GM19438 (cell line): ENCODE measurements around the gene SELENOV.

Source experiments
- ATAC-seq: cut with Tn5 transposase; IDR thresholded peaks from one replicate; pipeline ENCODE4 v1.9.1; 2021; ENCODE audit warnings: low read depth; ENCODE audit not compliant: unreplicated experiment

SELENOV gene

DNA sequence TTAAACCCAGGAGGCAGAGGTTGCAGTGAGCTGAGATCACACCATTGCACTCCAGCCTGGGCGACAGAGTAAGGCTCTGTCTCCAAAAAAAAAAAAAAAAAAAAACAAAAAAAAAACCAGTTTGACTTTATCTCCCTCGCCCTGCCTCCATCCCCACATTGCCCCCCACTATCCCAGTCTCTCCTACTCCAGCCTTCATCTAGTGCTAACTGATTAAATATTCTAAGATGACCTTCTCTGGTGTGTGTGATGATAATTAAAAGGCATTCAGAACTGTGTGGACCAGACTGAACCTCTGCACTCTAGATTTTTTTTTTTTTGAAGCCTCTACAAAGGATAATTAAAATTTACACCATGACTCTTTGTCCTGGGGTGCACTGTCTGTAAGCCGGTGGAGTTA, 22.2 kb upstream of the SELENOV start:
- ATAC-seq: no peak

GRCh38 chr19:39494661-39495060, 20.3 kb upstream of the SELENOV start:
- no peak for ATAC-seq

GRCh38 chr19:39496063-39496462, 18.9 kb upstream of the SELENOV start:
- no peak for ATAC-seq

DNA sequence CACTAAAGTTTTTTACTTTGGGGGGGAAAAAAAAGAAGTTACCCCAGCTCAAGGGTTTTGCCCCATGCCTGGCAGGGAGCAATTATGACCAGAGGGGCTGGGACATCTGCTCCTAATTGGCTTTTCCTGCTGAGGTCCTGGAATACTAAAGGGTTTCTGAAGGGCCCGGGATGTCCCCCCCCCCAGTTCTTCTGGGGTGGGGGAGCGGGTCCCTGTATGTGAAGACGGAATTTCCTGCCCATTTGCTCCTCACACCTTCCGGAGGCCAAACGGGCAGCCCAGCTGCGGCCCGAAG, 17.3 kb upstream of the SELENOV start:
- no peak for ATAC-seq

- no peak for ATAC-seq
Observed at GRCh38 chr19:39497996-39498797, 16.7 kb upstream of the SELENOV start.

DNA sequence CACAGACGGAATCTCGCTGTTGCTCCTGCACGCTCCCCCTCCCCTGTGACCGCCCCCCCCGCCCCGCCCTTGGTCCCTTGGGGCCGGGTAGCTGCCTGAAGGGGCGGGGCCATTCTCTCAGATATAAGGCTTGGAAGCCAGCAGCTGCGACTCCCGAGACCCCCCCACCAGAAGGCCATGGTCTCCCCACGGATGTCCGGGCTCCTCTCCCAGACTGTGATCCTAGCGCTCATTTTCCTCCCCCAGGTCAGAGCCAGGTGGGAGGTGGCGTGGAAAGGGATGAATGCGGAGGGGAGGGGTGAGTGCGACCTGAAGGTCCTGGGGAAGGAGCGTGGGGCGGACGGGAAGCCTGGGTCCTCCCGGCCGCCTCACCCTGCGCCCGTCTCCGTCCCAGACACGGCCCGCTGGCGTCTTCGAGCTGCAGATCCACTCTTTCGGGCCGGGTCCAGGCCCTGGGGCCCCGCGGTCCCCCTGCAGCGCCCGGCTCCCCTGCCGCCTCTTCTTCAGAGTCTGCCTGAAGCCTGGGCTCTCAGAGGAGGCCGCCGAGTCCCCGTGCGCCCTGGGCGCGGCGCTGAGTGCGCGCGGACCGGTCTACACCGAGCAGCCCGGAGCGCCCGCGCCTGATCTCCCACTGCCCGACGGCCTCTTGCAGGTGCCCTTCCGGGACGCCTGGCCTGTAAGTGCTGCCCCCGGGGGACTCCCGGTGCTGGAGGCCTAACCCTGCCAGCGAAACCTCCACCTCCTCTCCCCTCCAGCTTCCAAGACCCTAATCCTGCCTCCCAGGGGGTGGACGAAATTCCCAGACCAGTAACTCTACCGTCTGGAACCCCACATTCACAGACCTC, 15.9 kb upstream of the SELENOV start, which contains the start of gene DLL3:
Gene DLL3 (plus strand): TSS at position 150 of the 845 bp plus-strand sequence. CDS start 28 bp downstream, at position 178.
- ATAC-seq: no peak

DNA sequence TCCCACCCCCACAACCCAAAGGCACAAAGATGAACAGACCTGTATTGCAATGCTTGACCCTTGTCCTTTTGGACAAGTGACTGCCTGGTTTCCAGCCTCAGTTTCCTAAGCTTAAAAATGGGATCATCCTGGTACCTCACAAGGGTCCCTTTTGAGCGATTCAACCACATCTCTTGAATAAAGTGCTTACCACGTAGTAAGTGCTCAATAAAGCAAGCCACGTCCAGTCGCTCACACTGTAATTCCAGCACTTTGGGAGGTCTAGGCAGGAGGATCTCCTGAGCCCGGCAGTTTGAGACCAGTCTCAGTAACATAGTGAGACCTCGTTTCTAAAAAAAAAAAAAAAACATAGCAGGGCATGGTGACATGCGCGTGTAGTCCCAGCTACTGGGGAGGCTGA, 15.0 kb upstream of the SELENOV start:
- no peak for ATAC-seq

- no peak for ATAC-seq
Observed at GRCh38 chr19:39500543-39500942, 14.4 kb upstream of the SELENOV start.

DNA sequence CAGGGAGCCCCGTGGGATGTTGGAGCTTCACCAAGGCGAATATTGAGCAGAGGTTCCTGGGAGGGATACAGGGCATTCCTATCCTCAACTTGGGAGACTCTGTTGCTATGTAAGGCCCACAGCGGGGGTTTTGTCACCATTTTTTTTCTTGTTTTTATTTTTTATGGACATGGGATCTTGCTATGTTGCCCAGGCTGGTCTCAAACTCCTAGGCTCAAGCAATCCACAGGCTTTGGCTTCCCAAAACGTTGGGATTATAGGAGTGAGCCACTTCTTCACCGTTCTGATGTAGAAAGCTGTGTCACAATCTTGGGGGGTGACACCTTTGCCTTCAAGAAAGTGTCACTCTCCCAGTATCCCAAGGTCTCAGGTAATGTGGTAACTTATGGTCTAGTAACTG, 13.6 kb upstream of the SELENOV start:
- ATAC-seq: no peak

- ATAC-seq: no peak
Observed at GRCh38 chr19:39502640-39503417, 12.1 kb upstream of the SELENOV start.

GRCh38 chr19:39506598-39506943, 8.4 kb upstream of the SELENOV start:
- no peak for ATAC-seq

GRCh38 chr19:39506944-39507714, 7.8 kb upstream of the SELENOV start:
- no peak for ATAC-seq

DNA sequence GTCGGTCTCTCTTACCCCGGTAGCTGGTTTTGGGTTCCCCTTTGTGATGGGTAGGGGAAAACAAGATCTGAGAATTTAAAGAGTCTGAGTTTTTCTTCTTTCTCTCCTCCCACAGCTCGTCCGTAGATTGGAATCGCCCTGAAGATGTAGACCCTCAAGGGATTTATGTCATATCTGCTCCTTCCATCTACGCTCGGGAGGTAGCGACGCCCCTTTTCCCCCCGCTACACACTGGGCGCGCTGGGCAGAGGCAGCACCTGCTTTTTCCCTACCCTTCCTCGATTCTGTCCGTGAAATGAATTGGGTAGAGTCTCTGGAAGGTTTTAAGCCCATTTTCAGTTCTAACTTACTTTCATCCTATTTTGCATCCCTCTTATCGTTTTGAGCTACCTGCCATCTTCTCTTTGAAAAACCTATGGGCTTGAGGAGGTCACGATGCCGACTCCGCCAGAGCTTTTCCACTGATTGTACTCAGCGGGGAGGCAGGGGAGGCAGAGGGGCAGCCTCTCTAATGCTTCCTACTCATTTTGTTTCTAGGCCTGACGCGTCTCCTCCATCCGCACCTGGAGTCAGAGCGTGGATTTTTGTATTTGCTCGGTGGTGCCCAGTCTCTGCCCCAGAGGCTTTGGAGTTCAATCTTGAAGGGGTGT, 7.1 kb upstream of the SELENOV start:
- no peak for ATAC-seq

DNA sequence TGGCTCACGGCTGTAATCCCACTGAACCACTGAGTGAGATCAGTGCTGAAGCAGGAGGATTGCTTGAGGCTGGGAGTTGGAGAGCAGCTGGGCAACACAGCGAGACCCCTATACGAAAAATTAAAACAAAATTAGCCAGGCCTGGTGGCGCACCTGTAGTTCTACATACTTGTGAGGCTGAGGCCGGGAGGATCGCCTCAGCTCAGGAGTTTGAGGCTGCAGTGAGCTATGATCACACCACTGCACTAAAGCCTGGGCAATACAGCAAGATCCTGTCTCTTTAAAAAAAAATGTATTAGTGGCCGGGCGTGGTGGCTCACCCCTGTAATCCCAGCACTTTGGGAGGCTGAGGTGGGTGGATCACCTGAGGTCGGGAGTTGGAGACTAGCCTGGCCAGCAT, 6.3 kb upstream of the SELENOV start:
- no peak for ATAC-seq

DNA sequence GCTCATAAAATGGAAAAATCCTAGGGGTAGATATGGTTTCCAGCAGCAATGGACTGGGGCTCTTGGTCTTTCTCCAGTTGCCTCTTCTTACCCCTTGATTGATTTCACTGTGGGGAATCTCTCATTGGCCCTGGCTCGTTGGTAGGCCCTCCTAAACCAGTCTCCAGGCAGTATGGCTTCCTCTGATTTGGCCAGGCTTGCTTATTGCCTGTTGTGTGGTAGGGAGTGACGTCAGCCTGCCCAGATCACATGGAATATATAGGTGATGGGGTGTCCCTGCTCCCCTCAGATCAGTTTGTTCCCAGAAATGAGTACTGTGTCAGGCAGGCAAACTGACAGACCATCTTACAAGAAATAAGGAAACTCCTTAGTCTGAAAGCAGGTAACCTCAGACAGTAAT, 5.7 kb upstream of the SELENOV start:
- no peak for ATAC-seq

GRCh38 chr19:39512988-39513387, 2.0 kb upstream of the SELENOV start:
- no peak for ATAC-seq

- no peak for ATAC-seq
Observed at GRCh38 chr19:39515551-39516191, 732 bp downstream of the SELENOV start.

DNA sequence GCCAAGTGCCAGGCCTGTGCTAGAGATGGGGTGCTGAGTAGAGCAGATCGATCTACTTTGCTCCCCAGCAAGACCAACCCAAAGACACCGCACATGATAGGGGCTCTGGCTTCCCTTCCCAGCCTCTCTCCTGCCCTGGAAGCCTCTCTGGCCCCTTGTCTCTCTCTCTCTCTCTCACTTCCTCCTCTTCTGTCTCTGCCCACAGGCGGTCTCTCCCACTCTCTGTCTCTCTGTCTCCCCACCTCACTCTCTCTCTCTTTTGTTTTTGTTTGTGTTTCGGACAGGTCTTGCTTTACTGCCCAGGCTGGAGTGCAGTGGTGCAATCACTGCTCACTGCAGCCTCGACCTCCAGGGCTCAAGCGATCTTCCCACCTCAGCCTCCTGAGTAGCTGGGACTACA, 1.3 kb downstream of the SELENOV start:
- ATAC-seq: no peak

DNA sequence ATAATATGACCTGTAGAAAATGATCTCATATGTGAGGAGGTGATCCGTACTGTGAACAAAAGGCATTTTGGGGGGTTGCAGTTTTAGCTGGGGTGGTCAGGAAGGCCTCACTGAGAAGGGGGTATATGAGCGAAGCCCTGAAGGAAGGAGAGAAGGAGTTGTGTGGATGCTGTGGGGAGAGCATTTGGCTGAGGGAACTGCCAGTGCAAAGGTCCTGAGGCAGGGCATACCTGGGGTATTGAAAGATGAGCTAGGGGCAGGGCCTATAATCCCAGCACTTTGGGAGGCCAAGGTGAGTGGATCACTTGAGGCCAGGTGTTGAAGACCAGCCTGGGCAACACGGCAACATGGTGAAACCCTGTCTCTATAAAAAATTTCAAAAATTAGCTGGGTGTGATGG, 2.5 kb downstream of the SELENOV start:
- ATAC-seq: no peak

DNA sequence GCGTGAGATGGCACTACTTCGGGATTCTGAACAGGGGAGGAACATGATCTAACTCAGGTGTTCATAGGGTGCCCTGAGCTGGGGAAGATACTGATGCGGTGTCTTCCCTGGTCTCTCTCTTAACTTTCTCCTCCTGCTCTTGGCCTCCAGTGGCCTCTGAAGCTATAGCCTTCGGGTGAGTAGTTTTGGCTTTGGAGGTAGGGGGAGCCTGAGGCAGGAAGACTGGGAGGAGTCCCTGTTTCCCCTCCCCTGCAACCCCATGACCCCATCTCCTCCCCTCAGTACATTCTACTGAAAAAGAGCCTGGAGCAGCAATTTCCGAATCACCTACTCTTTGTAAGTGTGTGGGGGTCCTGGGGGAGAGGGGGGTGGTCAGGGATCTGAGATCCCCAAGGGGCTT, 3.5 kb downstream of the SELENOV start:
- no peak for ATAC-seq
